SK-N-SH (cell line): ENCODE data around the gene LPO. TPM values are rescaled to one million over a fixed set of nuclear protein-coding genes. Genes with fewer than 3 reads are reported as not detected.

ENCODE experiments used
- CTCF ChIA-PET: fragments of 300-600, 350-600 bp; formaldehyde crosslinking; extraction: SDS; loops from one replicate; lab custom pipeline; 2021; lab: Yijun Ruan, JAX
- POLR2A ChIA-PET: fragments of 350-600 bp; sonication (Branson Sonifier 250); formaldehyde crosslinking; extraction: SDS; loops from one replicate; lab custom pipeline; 2020; ENCODE audit warnings: antibody characterized with exemption, inconsistent platforms; lab: Yijun Ruan, JAX
- DNase-seq: peaks from one replicate; pipeline ENCODE4 v3.0.0; 2012
- H2AFZ ChIP-seq: fragments of 200-600 bp; sonication (generic); 2 replicates; pipeline ENCODE4 v1.8.1; 2016; ENCODE audit warnings: antibody characterized with exemption, mild to moderate bottlenecking, low read depth
- H3F3A ChIP-seq: fragments of 200-600 bp; sonication (generic); replicated peaks from 2 replicates; pipeline ENCODE3; 2016; ENCODE audit warnings: antibody characterized with exemption, mild to moderate bottlenecking; ENCODE audit not compliant: insufficient read depth
- H3K27ac ChIP-seq, 2 experiments: fragments of 200-500 bp in 1 of 2; fragments of 200-600 bp in 1 of 2; sonication (Bioruptor generic) in 1 of 2; sonication (generic), shearing (Covaris generic) in 1 of 2; 2 replicates each; pipeline versions ENCODE4 v1.5.1 to v1.6.1; 2014 to 2016; ENCODE audit warnings: low read depth in 2 of 2, inconsistent platforms in 1 of 2, low read length in 1 of 2, mild to moderate bottlenecking in 1 of 2, mixed read lengths in 1 of 2
- H3K27me3 ChIP-seq: fragments of 200-600 bp; sonication (generic), shearing (Covaris generic); 2 replicates; pipeline ENCODE4 v1.6.1; 2016; ENCODE audit warnings: mixed run types; ENCODE audit not compliant: insufficient read depth
- H3K36me3 ChIP-seq, 2 experiments: fragments of 200-500 bp in 1 of 2; fragments of 200-600 bp in 1 of 2; sonication (Bioruptor generic) in 1 of 2; sonication (generic) in 1 of 2; replicated peaks in 1 of 2; 2 replicates each; pipeline versions ENCODE3 to v1.5.1; 2014 to 2016; ENCODE audit warnings: low read length in 1 of 2, mild to moderate bottlenecking in 1 of 2; ENCODE audit not compliant: insufficient read depth in 2 of 2, control insufficient read depth in 1 of 2
- H3K4me1 ChIP-seq, 2 experiments: fragments of 200-500 bp in 1 of 2; fragments of 200-600 bp in 1 of 2; sonication (Bioruptor generic) in 1 of 2; sonication (generic), shearing (Covaris generic) in 1 of 2; 2 replicates each; pipeline versions ENCODE4 v1.5.1 to v1.6.1; 2014 to 2016; ENCODE audit warnings: low read depth in 1 of 2, low read length in 1 of 2, mixed run types in 1 of 2; ENCODE audit not compliant: insufficient read depth in 2 of 2, control insufficient read depth in 1 of 2
- H3K4me2 ChIP-seq: fragments of 200-600 bp; sonication (generic), shearing (Covaris generic); 2 replicates; pipeline ENCODE4 v1.6.1; 2017; ENCODE audit warnings: mixed run types
- H3K4me3 ChIP-seq, 2 experiments: fragments of 200-500 bp in 1 of 2; fragments of 200-600 bp in 1 of 2; sonication (Bioruptor generic) in 1 of 2; sonication (generic), shearing (Covaris generic) in 1 of 2; 2 replicates each; pipeline versions ENCODE4 v1.5.1 to v1.8.1; 2014 to 2016; ENCODE audit warnings: low read depth in 2 of 2, inconsistent platforms in 1 of 2, low read length in 1 of 2, mild to moderate bottlenecking in 1 of 2, mixed read lengths in 1 of 2, moderate library complexity in 1 of 2
- H3K79me2 ChIP-seq: fragments of 200-600 bp; sonication (generic); 2 replicates; pipeline ENCODE4 v1.8.1; 2017; ENCODE audit warnings: mild to moderate bottlenecking; ENCODE audit not compliant: insufficient read depth
- H3K9ac ChIP-seq: fragments of 200-600 bp; sonication (generic); 2 replicates; pipeline ENCODE4 v1.6.1; 2017; ENCODE audit warnings: mixed run types
- H3K9me2 ChIP-seq: fragments of 200-600 bp; sonication (generic); 2 replicates; pipeline ENCODE4 v1.6.1; 2017; ENCODE audit warnings: mixed run types
- H3K9me3 ChIP-seq: fragments of 200-600 bp; sonication (generic); 2 replicates; pipeline ENCODE4 v1.6.1; 2017; ENCODE audit warnings: mixed run types, mild to moderate bottlenecking, moderate library complexity
- H4K20me1 ChIP-seq: fragments of 200-600 bp; sonication (generic); 2 replicates; pipeline ENCODE4 v1.6.1; 2017; ENCODE audit warnings: mild to moderate bottlenecking, mixed run types; ENCODE audit not compliant: insufficient read depth
- CTCF ChIP-seq: fragments of 200-600 bp; sonication (generic); IDR thresholded peaks from 2 replicates; pipeline ENCODE4 v1.6.1; 2017; ENCODE audit warnings: antibody characterized with exemption, mild to moderate bottlenecking, moderate library complexity
- ELF1 ChIP-seq: IDR thresholded peaks from 2 replicates; pipeline ENCODE4 v1.4.0; 2012
- MAX ChIP-seq: IDR thresholded peaks from 2 replicates; pipeline ENCODE4 v1.4.0; 2012; ENCODE audit warnings: low read depth
- RAD21 ChIP-seq: IDR thresholded peaks from 2 replicates; pipeline ENCODE4 v1.6.1; 2012; ENCODE audit warnings: mild to moderate bottlenecking, low read length
- RCOR1 ChIP-seq: fragments of 150-350 bp; IDR thresholded peaks from 2 replicates; pipeline ENCODE4 v1.6.1; 2017; ENCODE audit warnings: antibody characterized with exemption, low read length
- SMC3 ChIP-seq: IDR thresholded peaks from 2 replicates; pipeline ENCODE4 v1.6.1; 2012; ENCODE audit warnings: low read depth, low read length, improper control_type of control experiment
- TAF1 ChIP-seq: IDR thresholded peaks from 2 replicates; pipeline ENCODE4 v1.6.1; 2012; ENCODE audit warnings: low read depth, mild to moderate bottlenecking, low read length, moderate library complexity, borderline replicate concordance
- WGBS: methylation state at CpG from one replicate; pipeline ENCODE4 v1.1.6; 2017; ENCODE audit warnings: low lambda C conversion rate; 5-methylcytosine and 5-hydroxymethylcytosine counted together
- polyA plus RNA-seq, 3 experiments: library from polyadenylated mRNA; depleted of rRNA; stranded (reverse); fragments of >200 nt; gene quantifications; 2 replicates each; pipeline ENCODE4 v1.2.3, GENCODE V29; 2012

LPO gene
- polyA plus RNA-seq, 1 of the 3 experiments (the other 2 are of a cell fraction), result not detected

GRCh38 chr17:58303971-58304749, 65.8 kb downstream of the LPO start:
- Histone ChIP-seq H3K9ac (no peak overlapping the region), H3K27ac (no peak overlapping the region), H3K4me2 (no peak overlapping the region), H3K9me3 (no peaks in the 10 kb centered on the region), H3K4me3 (no peak overlapping the region), H2AFZ (no peak overlapping the region), H3F3A (no peaks in the 10 kb centered on the region), H3K36me3 (no peaks in the 10 kb centered on the region), H3K9me2 (no peaks in the 10 kb centered on the region), H3K27me3 (peaks cover 11% of the 10 kb centered on the region; the same call in 1 of the 2 replicates), H3K79me2 (no peaks in the 10 kb centered on the region), H3K4me1 (peaks cover 0 to 3% of the 10 kb centered on the region in 2 experiments; a peak in 1 of 4 replicates), H4K20me1 (no peaks in the 10 kb centered on the region)
- no peak for TF ChIP-seq MAX
- TF ChIP-seq CTCF, result peak; percentile 77
- peak; percentile 83 for TF ChIP-seq SMC3
- peak; percentile 61 for TF ChIP-seq RAD21
- ChIA-PET CTCF (interaction anchor here (0.5 to 3.8 kb wide), 49 partner anchors 8 to 701 kb away, joined by 3 to 29 read pairs (median 4); partner anchors contain the start of genes MPO, RNF43 and SUPT4H1), POLR2A (interaction anchor here (1.2 kb wide), 1 partner anchor 49 kb away, joined by 3 read pairs; the partner anchor contains the start of gene SUPT4H1)
- DNase-seq, result peak; percentile 93
- WGBS, result 42% methylated on average over 10 of the region's 10 CpGs

- WGBS, result 45% methylated on average over 9 of the region's 14 CpGs
- ChIA-PET POLR2A (interaction anchor here (1.9 kb wide), 1 partner anchor 48 kb away, joined by 4 read pairs; the partner anchor contains the start of gene SUPT4H1), CTCF (interaction anchor here (0.5 to 3.8 kb wide), 37 partner anchors 8 to 700 kb away, joined by 3 to 29 read pairs (median 4); partner anchors contain the start of genes MPO and RNF43)
- H3K36me3 ChIP-seq, result no peaks in the 10 kb centered on the region
- no peaks in the 10 kb centered on the region for H3K9me3 ChIP-seq
- H3K27ac ChIP-seq, result no peak overlapping the region
- peaks cover 0 to 3% of the 10 kb centered on the region in 2 experiments; a peak in 1 of 4 replicates for H3K4me1 ChIP-seq
- no peak overlapping the region for H3K9ac ChIP-seq
- H3K4me3 ChIP-seq, result no peak overlapping the region
- peak; percentile 30 for DNase-seq
- no peak overlapping the region for H3K4me2 ChIP-seq
- H3K79me2 ChIP-seq, result no peaks in the 10 kb centered on the region
- H4K20me1 ChIP-seq, result no peaks in the 10 kb centered on the region
- H2AFZ ChIP-seq, result no peak overlapping the region
- no peaks in the 10 kb centered on the region for H3K9me2 ChIP-seq
- peaks cover 11% of the 10 kb centered on the region; the same call in 1 of the 2 replicates for H3K27me3 ChIP-seq
- no peaks in the 10 kb centered on the region for H3F3A ChIP-seq
- TF ChIP-seq TAF1, result no peak
- TF ChIP-seq ELF1, result no peak
- TF ChIP-seq RCOR1, result no peak
Observed at GRCh38 chr17:58304750-58305486, 66.5 kb downstream of the LPO start.
